ENCODE measurements around the gene CCL28. TPM values are rescaled to one million over a fixed set of nuclear protein-coding genes. Genes with fewer than 3 reads are reported as not detected.

The CCL28 gene
- total and polyA plus RNA-seq, 9 of the 15 experiments (the other 6 are each of a cell fraction or from before 2014, with no cell fraction given): not detected

GRCh38 chr5:43358726-43359125, 53.5 kb downstream of the CCL28 start:
- TF ChIP-seq ZNF584 (CRISPR knock-in tag; IDR thresholded peaks at IDR 0.05; ENCODE audit: low read depth): no peak
- 0 out of 2 replicates have a peak, but pooled peaks have one; percentile 2 for TF ChIP-seq PTRF (tag; IDR thresholded peaks at IDR 0.05)
- TF ChIP-seq GTF2F1 (IDR thresholded peaks at IDR 0.05; ENCODE audit: low read depth, low read length): no peak
- TF ChIP-seq RBM25 (IDR thresholded peaks at IDR 0.05; ENCODE audit: low read depth, low read length, severe bottlenecking): no peak
- in situ Hi-C loops (cut with MboI): no loop called here
- DNase-seq (ENCODE audit: extremely low read depth in 1 of 4, low spot score in 3 of 4): no peak

DNA sequence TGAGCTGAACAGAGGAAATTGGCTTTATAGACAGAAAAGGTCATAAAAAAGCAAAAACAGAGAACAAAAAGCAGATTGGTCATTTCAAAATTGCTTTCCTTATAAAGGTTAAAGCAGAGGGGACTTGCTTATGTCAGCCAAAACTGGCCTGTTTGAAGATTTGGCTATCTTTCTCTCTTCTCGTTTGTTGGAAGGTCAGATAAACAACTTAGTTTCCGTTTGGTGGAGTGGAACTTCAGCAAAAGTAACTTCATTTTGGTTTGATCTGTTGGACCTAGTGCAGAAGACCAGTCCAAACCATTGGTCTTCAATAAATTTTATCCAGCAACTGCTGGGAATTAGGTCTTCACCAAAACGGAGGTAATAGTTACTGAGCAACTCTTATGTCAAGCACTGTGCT, 53.9 kb downstream of the CCL28 start:
- Histone ChIP-seq H3K4me1 (replicated peaks in 1 of 2; ENCODE audit: control insufficient read depth in 2 of 2, insufficient read depth in 2 of 2, low read length in 2 of 2) (peaks cover 0 to 17% of the 10 kb centered on the region in 2 experiments; a peak in 2 of 5 replicates), H3K27ac (ENCODE audit: extremely low read depth, low read depth, low read length) (0 out of 3 replicates have a peak overlapping the region, but pooled peaks have one; percentile 4), H3K27me3 (ENCODE audit: control insufficient read depth in 2 of 2, insufficient read depth in 2 of 2, low read length in 2 of 2) (no peaks in the 10 kb centered on the region), H3K36me3 (ENCODE audit: control insufficient read depth, insufficient read depth, low read length) (no peaks in the 10 kb centered on the region), H3K9me3 (replicated peaks; ENCODE audit: control insufficient read depth, insufficient read depth, low read depth, low read length) (peaks cover 8% of the 10 kb centered on the region), H3K9ac (ENCODE audit: insufficient read depth in 1 of 2, low read depth in 2 of 2, low read length in 2 of 2) (peak overlapping the region in 1 of 2 experiments; percentile 10; a peak in 1 of 4 replicates), H3K4me3 (no peak overlapping the region), H2AFZ (ENCODE audit: low read depth, low read length) (peak overlapping the region; percentile 89), H4K20me1 (replicated peaks; ENCODE audit: control insufficient read depth, insufficient read depth, low read length) (no peaks in the 10 kb centered on the region), H3K4me2 (ENCODE audit: insufficient read depth, low read length) (no peak overlapping the region), H3K9me1 (ENCODE audit: control insufficient read depth, insufficient read depth, low read length) (no peaks in the 10 kb centered on the region), H3K79me2 (ENCODE audit: control insufficient read depth, insufficient read depth, low read length) (no peaks in the 10 kb centered on the region)
- CTCF ChIA-PET (ENCODE audit: low intra/inter-chr PET ratio): no interaction called here
- BruUV-seq (replicated peaks): no TSS peak
- POLR2A ChIA-PET: interaction anchor here (1.2 kb wide), 1 partner anchor 8 kb away, joined by 3 read pairs; no protein-coding TSS in a partner anchor
- DNase-seq (ENCODE audit: extremely low read depth in 1 of 4, low spot score in 3 of 4) (no peak), FAIRE-seq (no peak), ATAC-seq (peak; percentile 42)
- in situ Hi-C loops (cut with MboI): no loop called here
- 5% methylated on average over 3 of the region's 3 CpGs for WGBS (ENCODE audit: insufficient coverage, low coverage, missing lambda C conversion rate)
- intact Hi-C loops (cut with micrococcal nuclease): no loop called here
- no peak for TF ChIP-seq RBM17 (IDR thresholded peaks at IDR 0.05; ENCODE audit: borderline replicate concordance, low read depth, low read length)
- TF ChIP-seq ZNF764 (CRISPR knock-in tag; IDR thresholded peaks at IDR 0.05; ENCODE audit: low read depth): no peak
- TF ChIP-seq UBTF (IDR thresholded peaks at IDR 0.05; ENCODE audit: borderline replicate concordance in 1 of 2, low read depth in 2 of 2, low read length in 2 of 2): no peak
- TF ChIP-seq ELF2 (CRISPR knock-in tag; IDR thresholded peaks at IDR 0.05): no peak
- TF ChIP-seq, protein P1, sequence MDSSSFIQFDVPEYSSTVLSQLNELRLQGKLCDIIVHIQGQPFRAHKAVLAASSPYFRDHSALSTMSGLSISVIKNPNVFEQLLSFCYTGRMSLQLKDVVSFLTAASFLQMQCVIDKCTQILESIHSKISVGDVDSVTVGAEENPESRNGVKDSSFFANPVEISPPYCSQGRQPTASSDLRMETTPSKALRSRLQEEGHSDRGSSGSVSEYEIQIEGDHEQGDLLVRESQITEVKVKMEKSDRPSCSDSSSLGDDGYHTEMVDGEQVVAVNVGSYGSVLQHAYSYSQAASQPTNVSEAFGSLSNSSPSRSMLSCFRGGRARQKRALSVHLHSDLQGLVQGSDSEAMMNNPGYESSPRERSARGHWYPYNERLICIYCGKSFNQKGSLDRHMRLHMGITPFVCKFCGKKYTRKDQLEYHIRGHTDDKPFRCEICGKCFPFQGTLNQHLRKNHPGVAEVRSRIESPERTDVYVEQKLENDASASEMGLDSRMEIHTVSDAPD (CRISPR knock-in tag; IDR thresholded peaks at IDR 0.05): no peak

More at GRCh38 chr5:43358726-43359125, 53.5 kb downstream of the CCL28 start:
- ChIA-PET CTCF (ENCODE audit: low intra/inter-chr PET ratio) (no interaction called here), POLR2A (interaction anchor here (0.8 kb wide), 1 partner anchor 42 kb away, joined by 3 read pairs; no protein-coding TSS in a partner anchor)
- Histone ChIP-seq H3K36me3 (ENCODE audit: control insufficient read depth, insufficient read depth, low read length) (no peaks in the 10 kb centered on the region), H2AFZ (ENCODE audit: low read depth, low read length) (peak overlapping the region; percentile 89), H3K4me3 (no peak overlapping the region), H3K9ac (ENCODE audit: insufficient read depth in 1 of 2, low read depth in 2 of 2, low read length in 2 of 2) (no peak overlapping the region), H3K9me3 (replicated peaks; ENCODE audit: control insufficient read depth, insufficient read depth, low read depth, low read length) (peaks cover 8% of the 10 kb centered on the region), H3K9me1 (ENCODE audit: control insufficient read depth, insufficient read depth, low read length) (no peaks in the 10 kb centered on the region), H3K4me1 (replicated peaks in 1 of 2; ENCODE audit: control insufficient read depth in 2 of 2, insufficient read depth in 2 of 2, low read length in 2 of 2) (peaks cover 0 to 17% of the 10 kb centered on the region in 2 experiments; a peak in 2 of 5 replicates), H3K27me3 (ENCODE audit: control insufficient read depth in 2 of 2, insufficient read depth in 2 of 2, low read length in 2 of 2) (no peaks in the 10 kb centered on the region), H3K79me2 (ENCODE audit: control insufficient read depth, insufficient read depth, low read length) (no peaks in the 10 kb centered on the region), H3K27ac (ENCODE audit: extremely low read depth, low read depth, low read length) (no peak overlapping the region), H3K4me2 (ENCODE audit: insufficient read depth, low read length) (no peak overlapping the region), H4K20me1 (replicated peaks; ENCODE audit: control insufficient read depth, insufficient read depth, low read length) (no peaks in the 10 kb centered on the region)
- no peak for ATAC-seq
- BruUV-seq (replicated peaks): no TSS peak
- no peak for FAIRE-seq
- intact Hi-C loops (cut with micrococcal nuclease): no loop called here
